ENCODE results near the gene FUT6.
A peak's percentile ranks its signal among the peaks of the same experiment; 100 is the strongest.

FUT6 gene

DNA sequence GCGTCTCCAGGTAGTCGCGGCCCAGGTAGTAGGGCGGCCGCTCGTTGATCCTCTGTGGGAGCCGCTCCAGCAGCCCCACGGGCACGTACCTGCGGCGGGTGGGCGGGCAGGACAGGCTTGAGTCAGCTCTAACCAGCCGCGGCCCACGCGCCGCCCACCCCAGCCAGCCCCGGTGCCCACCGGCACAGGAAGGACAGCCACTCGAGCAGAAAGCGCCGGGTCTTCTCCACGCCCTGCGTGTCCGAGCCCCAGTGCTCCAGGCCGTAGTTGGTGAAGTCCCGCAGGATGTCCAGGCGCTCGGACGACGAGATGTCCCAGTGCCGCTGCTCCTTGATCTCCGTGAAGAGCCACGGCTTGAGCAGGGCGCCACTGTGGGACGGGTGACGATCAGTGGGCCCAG lies 54.1 kb downstream of the FUT6 start (continued):
- TF ChIP-seq, protein P1, sequence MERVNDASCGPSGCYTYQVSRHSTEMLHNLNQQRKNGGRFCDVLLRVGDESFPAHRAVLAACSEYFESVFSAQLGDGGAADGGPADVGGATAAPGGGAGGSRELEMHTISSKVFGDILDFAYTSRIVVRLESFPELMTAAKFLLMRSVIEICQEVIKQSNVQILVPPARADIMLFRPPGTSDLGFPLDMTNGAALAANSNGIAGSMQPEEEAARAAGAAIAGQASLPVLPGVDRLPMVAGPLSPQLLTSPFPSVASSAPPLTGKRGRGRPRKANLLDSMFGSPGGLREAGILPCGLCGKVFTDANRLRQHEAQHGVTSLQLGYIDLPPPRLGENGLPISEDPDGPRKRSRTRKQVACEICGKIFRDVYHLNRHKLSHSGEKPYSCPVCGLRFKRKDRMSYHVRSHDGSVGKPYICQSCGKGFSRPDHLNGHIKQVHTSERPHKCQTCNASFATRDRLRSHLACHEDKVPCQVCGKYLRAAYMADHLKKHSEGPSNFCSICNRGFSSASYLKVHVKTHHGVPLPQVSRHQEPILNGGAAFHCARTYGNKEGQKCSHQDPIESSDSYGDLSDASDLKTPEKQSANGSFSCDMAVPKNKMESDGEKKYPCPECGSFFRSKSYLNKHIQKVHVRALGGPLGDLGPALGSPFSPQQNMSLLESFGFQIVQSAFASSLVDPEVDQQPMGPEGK (CRISPR knock-in tag; IDR thresholded peaks at IDR 0.05; ENCODE audit: borderline replicate concordance) = no peak
- TF ChIP-seq ZNF565 (CRISPR knock-in tag; conservative IDR thresholded peaks at IDR 0.05; ENCODE audit: low read depth) (no peak), ZFP30 (CRISPR knock-in tag; IDR thresholded peaks at IDR 0.05) (no peak), GLIS3 (CRISPR knock-in tag; IDR thresholded peaks at IDR 0.05) (no peak), ZFP3 (CRISPR knock-in tag; IDR thresholded peaks at IDR 0.05) (no peak), SNAI2 (CRISPR knock-in tag; IDR thresholded peaks at IDR 0.05) (no peak), CSDC2 (CRISPR knock-in tag; IDR thresholded peaks at IDR 0.05) (no peak)
- TF ChIP-seq, protein P2, sequence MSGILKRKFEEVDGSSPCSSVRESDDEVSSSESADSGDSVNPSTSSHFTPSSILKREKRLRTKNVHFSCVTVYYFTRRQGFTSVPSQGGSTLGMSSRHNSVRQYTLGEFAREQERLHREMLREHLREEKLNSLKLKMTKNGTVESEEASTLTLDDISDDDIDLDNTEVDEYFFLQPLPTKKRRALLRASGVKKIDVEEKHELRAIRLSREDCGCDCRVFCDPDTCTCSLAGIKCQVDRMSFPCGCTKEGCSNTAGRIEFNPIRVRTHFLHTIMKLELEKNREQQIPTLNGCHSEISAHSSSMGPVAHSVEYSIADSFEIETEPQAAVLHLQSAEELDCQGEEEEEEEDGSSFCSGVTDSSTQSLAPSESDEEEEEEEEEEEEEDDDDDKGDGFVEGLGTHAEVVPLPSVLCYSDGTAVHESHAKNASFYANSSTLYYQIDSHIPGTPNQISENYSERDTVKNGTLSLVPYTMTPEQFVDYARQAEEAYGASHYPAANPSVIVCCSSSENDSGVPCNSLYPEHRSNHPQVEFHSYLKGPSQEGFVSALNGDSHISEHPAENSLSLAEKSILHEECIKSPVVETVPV (CRISPR knock-in tag; IDR thresholded peaks at IDR 0.05) = no peak

DNA sequence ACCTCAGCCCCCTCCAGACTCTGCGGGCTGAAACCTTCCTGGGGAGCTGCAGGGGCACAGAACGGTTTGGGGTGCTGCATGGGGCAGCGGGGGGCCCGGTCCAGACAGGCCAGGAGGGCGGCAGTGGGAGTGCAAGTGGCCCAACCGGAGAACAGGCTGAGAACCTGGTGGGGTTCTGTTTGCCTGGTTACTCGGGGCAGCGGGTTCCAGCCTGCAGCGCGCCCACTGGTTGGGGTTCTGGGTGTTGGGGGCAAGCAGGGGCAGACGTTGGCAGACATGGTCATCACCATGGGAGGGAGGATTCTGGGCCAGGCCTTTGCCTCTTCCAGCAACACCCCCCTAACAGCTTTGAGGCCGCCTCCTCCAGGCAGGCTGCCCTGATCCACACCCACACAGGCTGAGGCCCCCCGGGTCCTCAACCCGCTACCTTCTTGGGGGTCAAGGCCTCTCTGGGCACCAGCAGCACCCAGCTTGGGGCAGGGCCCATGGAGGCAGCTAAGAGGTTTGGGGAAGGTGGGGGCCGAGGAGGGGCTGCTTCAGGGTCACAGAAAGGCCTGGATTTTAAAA lies 54.8 kb downstream of the FUT6 start, which contains the start of gene PRR22:
Gene PRR22, minus strand, starts transcription at position 166 of the 567 bp plus-strand sequence. Its CDS starts 86 bp downstream, at position 80.
- ATAC-seq = no peak
- TF ChIP-seq, protein P3, sequence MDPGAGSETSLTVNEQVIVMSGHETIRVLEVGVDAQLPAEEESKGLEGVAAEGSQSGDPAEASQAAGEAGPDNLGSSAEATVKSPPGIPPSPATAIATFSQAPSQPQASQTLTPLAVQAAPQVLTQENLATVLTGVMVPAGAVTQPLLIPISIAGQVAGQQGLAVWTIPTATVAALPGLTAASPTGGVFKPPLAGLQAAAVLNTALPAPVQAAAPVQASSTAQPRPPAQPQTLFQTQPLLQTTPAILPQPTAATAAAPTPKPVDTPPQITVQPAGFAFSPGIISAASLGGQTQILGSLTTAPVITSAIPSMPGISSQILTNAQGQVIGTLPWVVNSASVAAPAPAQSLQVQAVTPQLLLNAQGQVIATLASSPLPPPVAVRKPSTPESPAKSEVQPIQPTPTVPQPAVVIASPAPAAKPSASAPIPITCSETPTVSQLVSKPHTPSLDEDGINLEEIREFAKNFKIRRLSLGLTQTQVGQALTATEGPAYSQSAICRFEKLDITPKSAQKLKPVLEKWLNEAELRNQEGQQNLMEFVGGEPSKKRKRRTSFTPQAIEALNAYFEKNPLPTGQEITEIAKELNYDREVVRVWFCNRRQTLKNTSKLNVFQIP (CRISPR knock-in tag; IDR thresholded peaks at IDR 0.05; ENCODE audit: borderline replicate concordance, low read depth) = no peak
- TF ChIP-seq, protein P4, sequence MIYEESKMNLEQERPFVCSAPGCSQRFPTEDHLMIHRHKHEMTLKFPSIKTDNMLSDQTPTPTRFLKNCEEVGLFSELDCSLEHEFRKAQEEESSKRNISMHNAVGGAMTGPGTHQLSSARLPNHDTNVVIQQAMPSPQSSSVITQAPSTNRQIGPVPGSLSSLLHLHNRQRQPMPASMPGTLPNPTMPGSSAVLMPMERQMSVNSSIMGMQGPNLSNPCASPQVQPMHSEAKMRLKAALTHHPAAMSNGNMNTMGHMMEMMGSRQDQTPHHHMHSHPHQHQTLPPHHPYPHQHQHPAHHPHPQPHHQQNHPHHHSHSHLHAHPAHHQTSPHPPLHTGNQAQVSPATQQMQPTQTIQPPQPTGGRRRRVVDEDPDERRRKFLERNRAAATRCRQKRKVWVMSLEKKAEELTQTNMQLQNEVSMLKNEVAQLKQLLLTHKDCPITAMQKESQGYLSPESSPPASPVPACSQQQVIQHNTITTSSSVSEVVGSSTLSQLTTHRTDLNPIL (CRISPR knock-in tag; IDR thresholded peaks at IDR 0.05; ENCODE audit: low read depth) = no peak
- TF ChIP-seq TCF4 (CRISPR knock-in tag; IDR thresholded peaks at IDR 0.05; ENCODE audit: borderline replicate concordance) = no peak
- no peak for TF ChIP-seq ZNF70 (CRISPR knock-in tag; IDR thresholded peaks at IDR 0.05)
- TF ChIP-seq, protein P1 (CRISPR knock-in tag; IDR thresholded peaks at IDR 0.05; ENCODE audit: borderline replicate concordance) = no peak
- TF ChIP-seq BACH2 (CRISPR knock-in tag; IDR thresholded peaks at IDR 0.05; ENCODE audit: borderline replicate concordance) = no peak
- TF ChIP-seq, protein P2 (CRISPR knock-in tag; IDR thresholded peaks at IDR 0.05) = no peak
- TF ChIP-seq ZFP3 (CRISPR knock-in tag; IDR thresholded peaks at IDR 0.05) = no peak

DNA sequence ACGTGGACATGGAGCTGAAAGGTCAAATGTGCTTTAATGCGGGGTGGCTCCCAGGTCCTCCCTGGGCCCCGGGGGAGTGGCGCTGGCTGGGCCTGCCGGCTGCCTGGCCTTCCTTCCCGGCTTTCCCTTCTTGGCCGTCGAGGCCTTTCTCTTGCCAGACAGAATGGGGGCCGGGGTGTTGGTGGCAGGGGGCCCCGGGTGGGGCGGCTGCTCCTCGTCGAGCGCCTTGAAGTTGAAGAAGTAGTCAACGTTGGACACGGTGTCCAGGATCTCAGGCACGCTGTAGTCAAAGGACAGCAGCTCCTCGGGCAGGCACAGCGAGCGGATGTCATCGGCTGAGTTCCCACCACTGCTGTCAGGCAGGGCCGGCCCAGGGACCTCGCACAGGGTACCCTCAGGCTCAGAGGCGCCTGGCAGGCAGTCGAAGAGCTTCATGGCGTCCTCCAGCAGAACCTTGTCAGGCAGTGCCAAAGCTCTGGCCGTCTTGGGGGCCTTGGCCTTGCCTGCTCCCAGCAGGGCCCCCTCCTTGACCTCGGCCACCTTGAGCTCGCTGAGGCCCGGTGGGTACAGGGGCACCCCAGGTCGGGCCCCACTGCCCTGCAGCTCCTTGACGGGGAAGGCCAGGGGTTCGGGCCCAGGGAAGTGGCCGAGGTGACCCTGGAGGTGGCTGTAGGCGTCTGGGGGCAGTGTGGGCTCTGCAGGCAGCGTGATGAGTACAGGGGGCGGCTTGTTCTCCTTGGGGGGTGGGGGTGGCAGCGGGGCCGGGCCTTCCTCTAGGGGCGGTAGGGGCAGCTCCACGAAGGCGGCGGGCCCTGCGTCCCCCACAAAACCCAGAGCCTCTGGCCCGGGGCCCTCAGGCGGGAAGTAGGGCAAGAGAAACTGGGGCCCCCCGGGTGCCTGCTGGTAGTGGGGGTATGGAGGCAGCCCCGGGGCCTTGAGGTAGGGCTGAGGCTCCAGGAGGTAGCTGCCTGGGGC lies 56.3 kb downstream of the FUT6 start:
- ATAC-seq = peak; percentile 14
- TF ChIP-seq ZC3H10 (CRISPR knock-in tag; IDR thresholded peaks at IDR 0.05) = no peak
- TF ChIP-seq GLIS3 (CRISPR knock-in tag; IDR thresholded peaks at IDR 0.05) = no peak
- TF ChIP-seq, protein P2 (CRISPR knock-in tag; IDR thresholded peaks at IDR 0.05) = no peak
- no peak for TF ChIP-seq OSR1 (CRISPR knock-in tag; IDR thresholded peaks at IDR 0.05)
- TF ChIP-seq ARNTL (CRISPR knock-in tag; IDR thresholded peaks at IDR 0.05; ENCODE audit: borderline replicate concordance, low read depth) = no peak
- TF ChIP-seq TOX (CRISPR knock-in tag; IDR thresholded peaks at IDR 0.05; ENCODE audit: borderline replicate concordance) = no peak
- no peak for TF ChIP-seq RARB (CRISPR knock-in tag; IDR thresholded peaks at IDR 0.05)
- TF ChIP-seq ZFP30 (CRISPR knock-in tag; IDR thresholded peaks at IDR 0.05) = no peak
- TF ChIP-seq BACH2 (CRISPR knock-in tag; IDR thresholded peaks at IDR 0.05; ENCODE audit: borderline replicate concordance) = no peak
- no peak for TF ChIP-seq ISL1 (CRISPR knock-in tag; IDR thresholded peaks at IDR 0.05)
- TF ChIP-seq SNAI2 (CRISPR knock-in tag; IDR thresholded peaks at IDR 0.05) = no peak
- TF ChIP-seq, protein P3 (CRISPR knock-in tag; IDR thresholded peaks at IDR 0.05; ENCODE audit: borderline replicate concordance, low read depth) = no peak
- no peak for TF ChIP-seq ZNF70 (CRISPR knock-in tag; IDR thresholded peaks at IDR 0.05)
- TF ChIP-seq ZNF8 (CRISPR knock-in tag; IDR thresholded peaks at IDR 0.05) = no peak
- TF ChIP-seq TCF4 (CRISPR knock-in tag; IDR thresholded peaks at IDR 0.05; ENCODE audit: borderline replicate concordance) = no peak
- no peak for TF ChIP-seq PPARA (CRISPR knock-in tag; IDR thresholded peaks at IDR 0.05; ENCODE audit: borderline replicate concordance)
